GM21576 (cell line): Measurements from ENCODE around the gene ANKRD31.
"Not testable (repeated sequence)": the region's sequence is repeated elsewhere in the genome, so short reads cannot be mapped to it uniquely, and the experiment has no call there.

Experiments
- ATAC-seq: cut with Tn5 transposase; IDR thresholded peaks from one replicate; pipeline ENCODE4 v1.9.1; 2021; ENCODE audit warnings: mild to moderate bottlenecking, moderate library complexity; ENCODE audit not compliant: unreplicated experiment

ANKRD31 gene, protein sequence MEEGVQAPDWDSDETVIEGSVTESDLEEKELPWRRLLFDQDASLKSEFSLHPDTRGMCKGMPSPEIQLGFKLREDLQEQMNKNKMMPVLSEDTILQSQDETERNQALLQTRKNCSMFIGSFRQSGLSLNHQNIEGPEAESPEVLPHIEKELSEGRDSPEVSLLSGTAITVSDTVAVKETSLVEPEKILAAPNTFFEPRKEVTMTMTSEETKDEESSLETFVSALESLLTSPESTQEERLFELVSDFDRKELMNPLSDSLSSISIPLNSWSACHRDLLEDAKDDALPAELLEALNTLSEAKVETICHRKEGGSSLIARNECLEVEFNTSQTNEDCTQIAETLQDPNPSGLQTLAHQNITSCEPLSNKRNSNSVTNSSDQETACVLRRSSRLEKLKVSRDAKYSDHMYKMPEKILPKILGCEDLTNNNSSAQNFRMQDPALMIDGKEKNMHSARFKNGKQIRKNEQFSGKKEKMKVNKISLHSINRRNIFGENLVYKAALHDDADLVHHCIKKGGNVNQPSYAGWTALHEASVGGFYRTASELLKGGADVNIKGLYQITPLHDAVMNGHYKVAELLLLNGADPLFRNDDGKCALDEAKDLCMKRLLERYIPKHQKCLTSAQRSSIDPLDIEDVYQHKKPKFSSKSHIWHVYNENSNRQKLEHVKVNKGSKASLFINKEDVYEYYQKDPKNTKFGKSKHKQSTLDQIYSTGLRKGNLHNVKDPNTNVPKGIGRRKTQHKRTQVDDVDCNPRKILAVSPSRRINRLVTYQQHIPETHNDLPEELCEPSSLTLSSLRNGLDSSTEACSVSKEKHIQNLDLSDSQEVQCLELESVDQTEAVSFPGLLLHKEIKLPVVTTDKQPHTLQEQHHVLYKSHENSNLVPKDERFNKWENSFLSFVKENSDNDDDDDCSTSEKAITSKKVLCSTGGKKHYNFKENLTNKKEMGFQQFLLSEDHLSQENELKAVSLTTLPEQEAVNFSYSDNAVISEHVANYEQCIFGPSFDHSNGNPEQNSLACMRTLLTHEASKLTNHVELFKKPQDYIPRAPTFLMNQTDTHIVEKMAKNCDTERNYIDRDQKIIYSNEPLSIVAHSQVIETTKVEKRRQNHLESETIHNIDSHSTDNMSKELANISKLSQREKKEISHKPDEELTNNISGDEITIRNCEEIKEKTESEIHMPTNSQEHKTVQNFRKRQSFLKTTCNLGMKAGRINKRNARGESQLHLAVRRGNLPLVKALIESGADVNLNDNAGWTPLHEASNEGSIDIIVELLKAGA (N-terminal part only)

DNA sequence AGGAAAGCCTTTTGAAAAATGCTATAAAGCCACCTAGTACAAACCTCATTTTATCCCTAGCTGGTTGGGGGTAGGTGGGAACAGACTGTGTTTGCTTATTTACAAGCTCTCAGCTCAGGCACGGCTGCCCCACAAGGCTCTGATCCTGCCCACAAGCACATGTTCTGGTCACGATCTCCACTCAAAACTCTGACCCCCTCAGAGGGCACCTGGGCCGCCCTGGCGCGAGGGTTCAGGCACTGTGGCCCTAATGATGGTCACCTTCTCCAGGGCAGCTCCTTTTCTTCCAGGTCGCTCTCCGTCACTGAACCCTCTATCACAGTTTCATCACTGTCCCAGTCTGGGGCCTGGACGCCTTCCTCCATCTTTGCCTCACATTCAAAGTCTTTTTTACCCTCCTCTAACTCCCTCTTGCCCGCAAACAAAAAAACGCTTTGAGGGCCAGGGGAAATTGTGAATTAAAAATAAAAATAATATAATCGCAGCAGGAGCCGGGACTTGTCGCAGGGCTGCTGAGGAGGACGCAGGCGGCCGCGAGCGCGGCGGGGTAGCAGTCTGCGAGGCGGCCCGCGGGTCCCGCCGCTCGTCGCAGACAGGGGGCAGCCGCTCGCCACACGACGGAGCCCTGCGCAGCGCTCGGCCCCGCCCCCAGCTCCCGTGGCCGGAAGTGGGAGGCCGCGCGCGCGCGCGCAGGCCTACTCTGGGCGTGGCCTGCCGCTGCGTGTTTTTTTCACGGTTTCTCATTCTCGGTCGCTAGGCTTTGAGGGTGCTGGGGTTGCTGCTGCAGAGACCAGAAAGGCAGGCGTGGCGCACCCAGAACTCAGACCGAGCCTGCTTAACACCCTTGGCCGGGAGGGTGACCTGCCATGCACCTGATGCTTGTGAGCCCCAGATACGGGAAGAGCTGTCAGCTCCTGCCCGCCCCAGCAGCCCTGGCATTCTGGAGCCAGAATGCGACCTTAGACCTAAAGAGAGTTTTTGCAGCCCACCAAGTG lies at the start of gene ANKRD31:
TSS of gene ANKRD31 (minus strand) at position 557 of the 995 bp plus-strand sequence. CDS start at position 365, 192 bp downstream.
- peak; percentile 98 for ATAC-seq

DNA sequence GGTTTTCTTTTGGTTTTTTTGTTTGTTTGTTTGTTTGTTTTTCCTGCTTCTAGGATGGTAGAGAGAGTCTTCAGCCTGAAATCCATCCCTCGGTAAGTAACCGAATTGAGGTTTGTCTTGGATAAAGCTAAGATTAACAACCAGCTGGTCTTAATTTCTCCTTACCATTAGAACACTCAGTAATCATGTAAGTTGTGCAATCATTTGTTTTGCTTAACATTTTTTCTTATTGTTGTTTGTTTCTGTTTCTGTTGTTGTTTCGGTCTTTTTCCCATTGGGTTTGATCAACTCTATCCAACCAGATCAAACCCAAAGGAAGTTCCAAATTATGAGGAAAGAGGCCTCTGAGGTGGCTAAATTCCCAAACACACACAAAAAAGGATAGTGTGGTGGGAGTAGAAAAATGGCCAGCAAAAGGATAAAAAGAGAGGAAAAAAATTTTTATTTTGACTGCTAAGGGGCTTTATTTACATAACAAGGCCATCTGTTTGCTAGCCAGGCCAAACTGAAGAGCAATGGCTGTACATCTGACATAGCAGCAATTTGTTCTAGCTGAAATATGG lies 49.6 kb upstream of the ANKRD31 start:
- no peak for ATAC-seq

DNA sequence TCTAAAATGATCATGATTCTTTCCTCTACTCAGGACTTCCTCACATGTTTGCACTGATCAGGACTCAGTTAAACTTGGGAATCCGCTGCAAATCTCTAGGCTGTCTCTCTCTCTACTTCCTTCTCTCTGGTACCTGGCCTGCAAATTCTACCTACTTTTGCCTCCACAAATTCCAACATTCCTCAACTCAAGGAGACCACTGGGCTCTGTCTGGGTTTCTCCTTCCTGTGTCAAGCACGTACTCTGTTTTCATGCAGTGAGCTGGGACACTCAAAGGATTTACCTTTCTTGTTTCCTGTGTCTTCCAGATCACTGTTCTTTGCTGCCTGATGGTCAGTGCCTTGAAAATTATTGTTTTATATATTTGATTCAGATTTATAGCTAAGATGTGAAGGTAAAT lies 45.9 kb upstream of the ANKRD31 start:
- no peak for ATAC-seq

DNA sequence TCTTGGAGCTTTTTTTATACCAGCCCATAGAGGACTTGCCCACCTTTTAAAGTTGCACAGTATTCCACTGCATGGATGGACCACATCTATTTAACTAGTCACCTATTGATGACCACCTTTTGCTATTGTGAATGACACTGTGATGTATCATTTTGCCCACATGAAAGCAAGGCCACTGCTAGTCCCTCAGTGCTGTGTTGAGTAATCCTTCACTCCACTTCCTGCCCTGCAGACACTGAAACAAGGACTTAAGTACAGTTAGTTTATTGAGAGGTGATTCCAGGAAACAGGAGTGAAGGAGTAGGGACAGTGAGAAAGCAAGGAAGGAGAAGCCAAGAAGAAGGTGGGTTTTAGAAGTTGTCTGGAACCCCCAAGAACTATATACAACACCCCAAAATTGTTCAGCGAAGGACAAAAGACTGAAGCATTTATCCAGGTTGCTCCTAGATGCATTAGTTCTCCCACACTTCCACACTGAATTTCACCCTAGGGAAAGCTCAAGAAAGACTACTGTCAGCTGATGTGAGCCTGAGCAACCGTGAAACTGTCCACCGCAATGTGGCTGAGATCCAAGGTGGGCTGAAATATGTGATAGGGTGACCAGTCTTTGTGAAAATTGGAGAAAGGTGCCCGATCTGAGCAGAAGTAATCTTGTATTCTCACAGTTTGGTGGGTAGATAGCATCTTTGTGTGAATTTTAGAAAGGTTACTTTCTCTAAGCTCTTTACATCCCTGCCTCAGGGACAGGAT lies 45.2 kb upstream of the ANKRD31 start:
- no peak for ATAC-seq

DNA sequence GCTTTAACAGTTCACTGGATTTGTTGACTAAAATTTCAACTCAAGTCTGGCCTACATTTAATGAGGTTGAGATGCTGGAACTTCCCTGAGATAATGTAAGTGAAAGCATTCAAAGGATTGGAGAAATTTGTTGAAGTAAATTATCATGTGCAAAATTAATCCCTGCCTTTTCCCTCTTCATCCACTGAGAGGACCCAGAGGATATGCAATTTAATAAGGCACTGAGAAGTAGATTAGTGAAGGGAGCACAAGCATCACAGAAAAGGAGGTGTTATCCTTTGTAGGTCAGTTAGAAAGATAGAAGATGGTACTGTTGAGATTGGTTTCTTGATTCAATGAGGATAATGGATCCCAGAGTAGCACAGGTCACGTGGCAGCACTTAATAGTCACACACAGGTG lies 42.6 kb upstream of the ANKRD31 start:
- no peak for ATAC-seq

DNA sequence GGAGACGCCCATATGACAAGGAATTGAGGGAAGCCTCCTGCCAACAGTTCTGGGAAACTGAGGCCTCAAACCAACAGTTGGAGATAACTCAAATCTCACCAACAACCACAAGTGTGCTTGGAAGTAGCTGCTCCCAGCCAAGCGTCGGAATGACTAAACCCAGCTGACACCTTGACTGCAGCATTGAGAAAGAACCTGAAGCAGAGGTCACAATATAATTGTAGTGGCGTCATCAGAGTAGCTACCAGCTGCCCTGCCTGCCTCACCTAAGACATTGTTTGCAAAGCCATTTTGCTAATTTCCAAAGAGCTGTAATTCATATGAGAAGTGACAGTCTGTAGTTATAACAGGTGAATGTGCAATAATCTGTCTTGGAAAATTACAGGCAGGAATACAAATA lies 40.8 kb upstream of the ANKRD31 start:
- ATAC-seq = no peak

DNA sequence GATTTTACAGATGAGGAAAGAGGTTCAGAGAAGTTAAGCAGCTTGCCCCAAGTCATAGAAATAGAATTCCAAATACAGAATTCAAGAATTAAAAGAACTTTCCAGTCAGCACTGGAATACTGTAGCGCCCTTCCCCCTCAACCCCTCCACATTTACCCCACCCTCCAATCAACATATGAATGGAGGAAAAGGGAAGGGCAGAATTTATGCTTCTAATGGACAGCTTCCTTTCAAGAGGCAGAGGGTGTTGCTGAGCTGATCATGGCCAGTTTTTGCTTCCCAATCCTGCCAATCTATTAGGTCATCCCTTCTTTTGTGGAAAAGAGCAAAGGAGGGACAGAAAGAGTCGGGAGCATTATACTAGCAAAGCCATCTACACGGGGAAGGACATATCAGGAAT lies 39.1 kb upstream of the ANKRD31 start:
- ATAC-seq = no peak

DNA sequence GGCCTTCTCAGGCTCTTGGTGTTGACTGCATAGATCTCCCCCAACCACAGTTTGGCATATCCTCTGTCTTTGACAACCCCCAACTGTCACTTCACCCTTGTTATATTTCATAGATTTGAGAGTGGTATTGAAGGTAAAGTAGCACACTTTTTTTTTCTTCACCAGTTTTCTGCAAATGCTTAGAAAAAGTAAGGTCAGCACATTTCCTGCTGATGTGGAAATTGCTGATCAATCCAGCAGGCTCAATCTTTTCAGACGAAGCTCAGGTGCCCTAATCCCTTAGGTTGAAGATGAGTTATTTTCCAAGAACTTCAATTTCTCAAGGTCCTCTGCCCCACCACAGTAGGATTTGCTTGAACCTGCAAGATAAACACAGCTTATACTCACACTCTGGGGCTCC lies 38.5 kb upstream of the ANKRD31 start:
- ATAC-seq = no peak

DNA sequence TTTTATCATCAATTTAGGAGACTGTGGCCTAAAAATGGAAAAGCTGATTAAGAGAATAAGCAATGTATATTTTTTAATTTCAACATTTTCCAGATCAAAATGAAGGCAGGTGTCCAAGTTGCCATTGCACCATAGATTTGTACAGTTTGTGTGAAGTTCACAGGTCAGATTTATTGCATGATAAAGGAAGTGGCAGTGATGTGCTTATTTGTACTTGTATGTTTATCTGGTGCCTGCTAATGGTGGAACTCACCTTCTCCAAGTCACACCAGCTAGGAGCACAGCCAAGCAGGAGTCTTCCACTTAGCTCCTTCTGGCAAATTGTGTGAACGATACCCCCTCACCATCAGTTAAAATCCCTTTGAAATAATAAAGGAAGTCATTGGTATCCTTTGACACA lies 37.8 kb upstream of the ANKRD31 start:
- no peak for ATAC-seq

DNA sequence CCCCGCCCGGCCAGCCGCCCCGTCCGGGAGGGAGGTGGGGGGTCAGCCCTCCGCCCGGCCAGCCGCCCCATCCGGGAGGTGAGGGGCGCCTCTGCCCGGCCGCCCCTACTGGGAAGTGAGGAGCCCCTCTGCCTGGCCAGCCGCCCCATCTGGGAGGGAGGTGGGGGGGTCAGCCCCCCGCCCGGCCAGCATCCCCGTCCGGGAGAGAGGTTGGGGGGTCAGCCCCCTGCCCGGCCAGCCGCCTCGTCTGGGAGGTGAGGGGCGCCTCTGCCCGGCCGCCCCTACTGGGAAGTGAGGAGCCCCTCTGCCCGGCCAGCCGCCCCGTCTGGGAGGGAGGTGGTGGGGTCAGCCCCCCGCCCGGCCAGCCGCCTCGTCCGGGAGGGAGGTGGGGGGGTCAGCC lies 33.9 kb upstream of the ANKRD31 start:
- not testable (repeated sequence) for ATAC-seq

DNA sequence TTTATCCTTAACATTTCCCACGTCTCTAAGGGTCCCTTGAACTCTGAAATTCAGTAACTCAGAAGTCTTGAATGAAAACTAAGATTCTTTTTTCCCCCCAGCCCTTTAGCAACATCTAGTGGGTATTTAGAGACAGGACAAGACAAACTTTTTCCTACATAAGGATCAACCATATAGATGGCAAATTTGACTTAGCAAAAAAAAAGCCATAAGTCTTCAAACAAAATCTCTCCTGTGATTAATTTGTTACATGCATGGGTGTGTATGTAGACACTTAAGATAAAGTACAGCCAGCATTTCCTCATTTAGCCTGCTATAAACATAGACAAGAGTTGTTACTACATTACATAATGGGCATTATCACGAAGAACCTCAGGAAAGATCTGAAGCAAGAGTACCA lies 29.1 kb upstream of the ANKRD31 start:
- no peak for ATAC-seq

DNA sequence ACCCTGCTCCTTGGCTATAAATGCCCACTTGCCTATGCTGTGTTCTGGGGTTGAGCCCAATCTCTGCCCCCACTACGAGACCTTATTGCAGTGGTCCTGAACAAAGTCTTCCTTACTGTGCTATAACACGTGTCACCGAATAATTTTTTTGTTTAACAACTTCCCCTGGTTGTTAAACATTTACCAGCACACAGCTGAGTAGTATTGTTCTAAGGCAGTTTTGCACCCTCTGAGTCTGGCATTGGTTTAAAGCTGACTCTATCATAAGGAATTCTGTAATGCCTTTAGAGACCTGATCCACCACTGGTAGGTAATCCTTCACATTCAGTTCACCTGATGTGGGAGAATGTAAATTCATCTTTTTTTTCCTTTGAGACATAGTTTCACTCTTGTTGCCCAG lies 25.6 kb upstream of the ANKRD31 start:
- ATAC-seq = no peak

DNA sequence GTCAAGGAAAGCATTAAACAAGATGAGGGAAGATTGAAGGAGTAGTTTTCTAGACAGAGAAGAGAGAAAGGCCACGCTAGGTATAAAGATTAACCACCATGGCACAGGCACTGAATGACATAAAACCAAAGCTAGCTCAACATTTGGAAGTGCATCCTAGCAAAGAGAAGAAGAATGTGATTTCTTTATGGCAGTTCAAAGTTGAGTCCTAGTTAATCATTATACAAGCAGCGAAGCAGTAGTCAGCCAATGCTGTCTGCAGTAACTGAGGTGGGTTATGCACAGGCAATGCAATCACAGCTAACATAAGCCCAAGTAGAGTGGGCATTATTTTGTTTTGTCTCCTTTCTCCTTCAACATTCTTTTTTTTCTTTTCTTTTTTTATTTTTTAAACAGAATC lies 24.0 kb upstream of the ANKRD31 start:
- no peak for ATAC-seq

DNA sequence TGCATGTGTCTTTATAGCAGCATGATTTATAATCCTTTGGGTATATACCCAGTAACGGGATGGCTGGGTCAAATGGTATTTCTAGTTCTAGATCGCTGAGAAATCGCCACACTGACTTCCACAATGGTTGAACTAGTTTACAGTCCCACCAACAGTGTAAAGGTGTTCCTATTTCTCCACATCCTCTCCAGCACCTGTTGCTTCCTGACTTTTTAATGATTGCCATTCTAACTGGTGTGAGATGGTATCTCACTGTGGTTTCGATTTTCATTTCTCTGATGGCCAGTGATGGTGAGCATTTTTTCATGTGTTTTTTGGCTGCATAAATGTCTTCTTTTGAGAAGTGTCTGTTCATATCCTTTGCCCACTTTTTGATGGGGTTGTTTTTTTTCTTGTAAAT lies 13.8 kb upstream of the ANKRD31 start:
- ATAC-seq = not testable (repeated sequence)

DNA sequence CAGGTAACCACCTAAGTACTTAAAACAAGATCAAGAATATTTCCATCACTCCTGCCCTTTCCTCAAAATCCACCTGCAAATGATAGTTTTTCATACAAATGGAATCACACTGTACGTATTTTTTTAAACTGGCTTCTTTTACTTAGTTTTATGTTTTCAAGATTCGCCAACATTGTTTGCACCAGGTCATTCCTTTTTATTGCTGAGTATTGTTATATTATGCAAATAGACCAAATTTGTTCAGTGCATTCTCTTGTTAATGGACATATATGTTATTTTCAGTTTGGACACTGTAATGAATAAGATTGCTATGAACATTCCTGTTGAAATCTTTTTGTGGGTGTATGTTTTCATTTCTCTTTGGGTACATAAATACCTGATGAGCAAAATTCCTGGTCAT lies 8.3 kb upstream of the ANKRD31 start:
- no peak for ATAC-seq

DNA sequence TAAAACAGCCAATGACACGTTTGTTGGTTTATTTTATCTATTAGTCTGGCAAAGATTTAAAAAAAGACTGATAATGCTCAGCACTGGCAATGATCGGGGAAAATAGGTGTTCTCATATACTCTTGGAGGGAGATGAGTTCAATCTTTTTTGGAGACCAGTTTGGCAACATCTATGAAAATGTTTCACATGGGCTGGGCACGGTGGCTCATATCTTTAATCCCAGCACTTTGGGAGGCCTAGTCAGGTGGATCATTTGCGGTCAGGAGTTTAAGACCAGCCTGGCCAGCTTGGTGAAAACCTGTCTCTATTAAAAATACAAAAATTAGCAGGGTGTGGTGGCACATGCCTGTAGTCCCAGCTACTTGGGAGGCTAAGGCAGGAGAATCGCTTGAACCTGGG lies 6.8 kb upstream of the ANKRD31 start:
- no peak for ATAC-seq

DNA sequence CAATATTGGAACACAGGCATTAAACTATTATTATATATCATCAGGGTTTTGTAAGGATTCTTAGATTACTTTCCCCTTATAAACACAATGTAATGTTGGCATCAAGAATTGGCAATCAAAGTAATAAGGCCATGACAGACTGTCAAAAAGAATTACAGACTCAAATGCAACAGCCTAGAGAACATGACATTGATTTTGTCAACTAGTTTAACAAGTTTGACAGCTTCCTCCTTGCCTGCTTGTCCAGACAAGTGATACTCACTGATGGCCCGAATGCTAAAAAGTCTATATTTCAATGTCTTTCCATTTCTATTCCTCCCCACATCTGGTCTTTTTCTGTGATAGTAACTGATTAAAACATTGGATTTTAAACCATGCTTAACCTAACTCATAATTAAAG lies 6.4 kb upstream of the ANKRD31 start:
- no peak for ATAC-seq

DNA sequence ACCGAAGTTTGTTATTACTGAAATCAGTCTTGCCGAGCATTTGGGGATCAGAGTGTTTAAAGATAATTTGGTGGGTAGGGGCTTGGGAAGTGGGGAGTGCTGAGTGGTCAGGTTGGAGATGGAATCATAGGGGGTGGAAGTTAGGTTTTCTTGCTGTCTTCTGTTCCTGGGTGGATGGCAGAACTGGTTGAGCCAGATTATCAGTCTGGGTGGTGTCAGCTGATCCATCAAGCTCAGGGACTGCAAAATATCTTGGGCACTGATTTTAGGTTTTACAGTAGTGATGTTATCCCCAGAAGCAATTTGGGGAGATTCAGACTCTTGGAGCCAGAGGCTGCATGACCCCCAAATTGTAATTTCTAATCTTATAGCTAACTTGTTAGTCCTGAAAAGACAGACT lies 5.4 kb upstream of the ANKRD31 start:
- no peak for ATAC-seq

DNA sequence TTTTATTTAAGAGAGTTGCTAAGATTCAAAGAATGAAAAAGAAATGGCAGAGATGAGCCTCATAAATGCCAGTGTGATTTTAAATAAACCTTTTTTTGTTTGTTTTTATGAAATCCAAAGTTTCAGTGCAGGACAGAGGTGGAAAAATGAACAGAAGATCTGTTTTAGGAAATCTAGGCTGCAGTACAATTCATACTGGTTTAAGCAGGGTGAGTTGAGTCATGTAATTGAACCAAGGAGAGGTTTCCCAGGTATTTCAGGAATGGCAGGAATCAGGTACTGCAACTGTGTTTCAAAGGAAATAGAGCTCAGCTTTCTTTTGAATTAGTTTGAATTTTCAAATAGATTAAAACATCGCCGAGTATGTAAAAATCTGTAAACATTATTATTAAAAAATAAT lies 3.0 kb upstream of the ANKRD31 start:
- ATAC-seq = no peak
